ENCODE measurements around the gene RPL19.
A peak's percentile ranks its signal among the peaks of the same experiment; 100 is the strongest.

RPL19 gene

DNA sequence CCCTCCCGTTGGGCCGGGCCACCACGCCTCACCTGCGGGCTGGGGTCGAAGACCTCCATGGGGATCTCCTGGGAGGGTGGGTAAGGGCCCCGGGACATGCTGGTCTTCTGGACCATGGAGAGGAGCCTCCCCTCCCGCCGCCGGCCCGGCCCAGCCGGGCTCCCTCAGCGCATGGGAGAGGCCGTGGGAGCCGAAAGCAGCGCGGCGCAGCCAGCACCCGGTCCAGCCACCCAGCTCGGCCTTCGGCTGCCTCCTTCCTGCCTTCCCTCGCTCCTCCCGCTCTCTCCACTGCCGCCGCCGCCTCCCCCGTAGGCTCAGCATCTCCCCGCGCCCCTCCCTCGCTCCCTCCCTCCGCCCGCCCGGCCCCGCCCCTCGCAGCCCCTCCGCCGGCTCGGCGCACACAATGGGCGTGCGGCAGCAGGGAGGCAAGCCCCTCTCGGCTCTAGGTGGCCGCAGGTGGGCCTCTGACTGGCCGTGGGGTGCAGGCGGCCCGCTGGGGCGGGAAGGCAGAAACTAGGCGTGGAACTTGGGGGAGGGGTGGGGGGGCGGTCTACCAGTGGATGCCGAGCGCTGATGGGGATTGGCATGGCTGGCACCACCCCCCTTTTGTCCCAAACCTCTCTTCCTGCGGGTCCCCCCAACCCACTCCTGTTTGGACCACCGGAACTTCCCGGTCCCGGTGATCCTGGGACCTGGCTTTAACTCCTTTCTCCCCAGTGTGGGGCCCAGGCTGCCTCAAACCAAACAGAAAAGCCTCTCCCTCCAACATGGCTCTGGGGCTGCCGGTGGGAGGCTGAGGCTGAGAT lies 2.5 kb upstream of the RPL19 start, which contains the start of gene CACNB1:
Gene CACNB1 (minus strand): TSS at position 290 of the 806 bp plus-strand sequence. CDS start 174 bp downstream, at position 116.
- peak; percentile 70 for DNase-seq (ENCODE audit: low spot score)

DNA sequence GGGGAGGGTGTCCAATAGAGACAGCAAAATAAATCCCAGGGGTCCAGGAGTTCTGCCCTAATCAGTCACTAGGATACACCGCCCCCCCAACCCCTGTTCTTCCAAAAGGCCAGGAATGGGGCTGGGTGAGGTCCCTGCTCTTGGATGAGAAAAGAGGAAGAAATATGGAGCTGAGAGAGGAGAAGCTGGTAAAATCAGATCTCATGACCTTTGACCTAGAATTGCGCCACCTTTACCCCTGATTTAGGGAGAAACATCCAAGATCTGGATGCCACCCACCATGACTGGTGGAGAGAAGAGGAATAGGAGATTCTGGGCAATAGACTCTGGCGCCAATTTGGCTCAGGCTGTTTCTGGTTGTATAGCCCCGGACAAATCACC lies 1.9 kb upstream of the RPL19 start:
- no peak for DNase-seq (ENCODE audit: low spot score)

DNA sequence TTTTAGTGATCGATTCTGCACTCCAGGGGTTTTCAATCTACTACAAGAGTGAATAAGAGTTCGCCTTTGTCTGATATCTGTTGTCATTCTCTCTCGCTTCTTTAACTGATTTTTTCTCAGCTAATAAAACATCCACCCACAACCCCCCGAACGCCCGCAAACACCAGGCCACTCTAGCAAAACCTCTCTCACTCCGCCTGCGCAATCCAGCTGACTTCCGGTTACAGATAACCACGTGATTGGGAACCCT lies 338 bp upstream of the RPL19 start:
- DNase-seq (ENCODE audit: low spot score), result peak; percentile 97

DNA sequence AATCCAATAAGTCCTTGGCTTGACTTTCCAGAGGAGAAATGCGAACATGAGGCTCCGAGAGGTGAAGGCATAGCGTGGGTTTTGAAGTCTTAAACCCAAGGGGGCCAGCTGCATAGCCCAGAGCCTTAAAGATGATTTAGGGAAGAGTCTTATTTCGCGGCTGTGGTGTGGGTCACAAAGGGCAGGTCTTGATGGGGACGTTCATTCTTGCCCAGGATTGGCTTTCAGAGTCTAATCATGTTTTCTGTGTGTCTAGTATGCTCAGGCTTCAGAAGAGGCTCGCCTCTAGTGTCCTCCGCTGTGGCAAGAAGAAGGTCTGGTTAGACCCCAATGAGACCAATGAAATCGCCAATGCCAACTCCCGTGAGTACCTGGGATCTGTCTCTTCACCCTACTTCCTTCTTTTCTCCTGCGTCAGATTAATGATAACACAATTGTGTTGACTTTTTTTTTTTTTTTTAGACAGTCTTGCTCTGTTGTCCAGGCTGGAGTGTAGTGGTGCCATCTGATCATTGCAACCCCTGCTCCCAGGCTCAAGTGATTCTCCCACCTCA lies 951 bp downstream of the RPL19 start:
- peak; percentile 35 for DNase-seq (ENCODE audit: low spot score)

DNA sequence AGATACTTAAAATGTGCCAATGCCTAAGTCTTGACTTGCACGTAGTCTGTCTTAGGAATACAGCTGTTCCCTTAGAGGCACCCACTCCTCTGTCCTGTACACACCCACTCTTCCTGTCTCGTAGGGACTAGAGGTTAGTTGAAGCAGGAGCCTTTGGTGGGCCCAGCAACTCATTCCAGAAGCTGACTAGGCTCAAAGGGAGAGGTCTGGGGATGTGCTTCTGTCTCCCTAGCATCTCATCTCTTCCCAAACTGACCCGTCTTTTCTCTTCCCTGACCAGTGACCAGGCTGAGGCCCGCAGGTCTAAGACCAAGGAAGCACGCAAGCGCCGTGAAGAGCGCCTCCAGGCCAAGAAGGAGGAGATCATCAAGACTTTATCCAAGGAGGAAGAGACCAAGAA lies 4.2 kb downstream of the RPL19 start:
- DNase-seq (ENCODE audit: low spot score), result no peak

DNA sequence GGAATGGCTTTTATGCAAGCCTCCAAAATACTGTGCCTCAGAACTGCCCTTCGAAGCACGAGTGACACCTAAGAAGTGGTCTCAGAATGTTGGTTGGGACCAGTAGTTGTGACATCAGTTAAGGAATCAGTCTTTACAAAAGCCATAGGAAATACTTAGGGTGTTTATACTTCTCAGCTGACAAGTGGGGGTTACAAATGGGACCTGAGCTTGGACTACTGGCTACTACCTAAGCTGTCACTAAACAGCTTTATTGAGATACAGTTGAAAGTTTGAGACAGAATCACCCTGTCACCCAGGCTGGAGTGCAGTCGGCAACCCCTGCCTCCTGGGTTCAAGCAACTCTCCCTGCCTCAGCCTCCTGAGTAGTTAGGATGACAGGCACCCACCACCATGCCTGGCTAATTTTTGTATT lies 5.0 kb downstream of the RPL19 start:
- DNase-seq (ENCODE audit: low spot score), result peak; percentile 32

DNA sequence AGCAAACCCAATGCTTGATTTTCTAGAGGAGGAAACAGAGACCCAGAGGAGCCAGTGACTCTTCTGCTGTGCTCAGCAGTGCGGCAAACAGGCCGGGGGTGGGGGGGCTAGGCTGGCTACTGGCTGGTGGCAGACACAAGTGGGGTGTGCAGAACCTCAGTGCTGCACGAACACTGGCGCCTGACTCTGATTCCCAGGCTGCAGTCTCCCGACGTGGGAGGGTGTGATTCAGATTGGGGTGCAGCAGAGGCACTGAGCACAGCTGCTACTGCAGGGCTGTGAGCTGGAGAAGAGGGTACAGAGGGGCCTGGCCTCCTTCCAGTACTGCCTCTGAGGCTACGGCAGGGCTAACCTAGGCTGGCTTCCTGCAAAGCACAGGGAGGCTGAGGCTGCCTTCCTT lies 8.1 kb downstream of the RPL19 start:
- peak; percentile 74 for DNase-seq (ENCODE audit: low spot score)

DNA sequence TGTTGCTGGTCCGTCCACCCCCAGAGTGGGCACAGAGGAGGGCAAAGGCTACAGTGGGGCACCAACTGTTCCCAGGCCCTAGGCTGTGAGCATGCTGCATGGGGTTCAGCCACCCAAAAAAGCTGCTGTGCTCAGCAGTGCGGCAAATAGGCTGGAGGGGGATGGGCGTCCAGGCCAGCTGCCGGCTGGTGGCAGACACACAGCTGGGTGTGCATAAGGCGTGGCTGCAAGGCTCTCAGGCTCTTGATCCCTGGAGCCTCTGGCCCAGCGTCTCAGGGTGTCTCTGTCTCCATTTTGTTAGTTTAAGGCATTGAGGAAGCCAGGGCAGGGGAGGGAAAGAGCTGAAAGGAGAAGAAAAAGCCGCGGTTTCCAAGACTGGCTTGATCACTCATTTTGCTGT lies 8.8 kb downstream of the RPL19 start:
- peak; percentile 96 for DNase-seq (ENCODE audit: low spot score)

DNA sequence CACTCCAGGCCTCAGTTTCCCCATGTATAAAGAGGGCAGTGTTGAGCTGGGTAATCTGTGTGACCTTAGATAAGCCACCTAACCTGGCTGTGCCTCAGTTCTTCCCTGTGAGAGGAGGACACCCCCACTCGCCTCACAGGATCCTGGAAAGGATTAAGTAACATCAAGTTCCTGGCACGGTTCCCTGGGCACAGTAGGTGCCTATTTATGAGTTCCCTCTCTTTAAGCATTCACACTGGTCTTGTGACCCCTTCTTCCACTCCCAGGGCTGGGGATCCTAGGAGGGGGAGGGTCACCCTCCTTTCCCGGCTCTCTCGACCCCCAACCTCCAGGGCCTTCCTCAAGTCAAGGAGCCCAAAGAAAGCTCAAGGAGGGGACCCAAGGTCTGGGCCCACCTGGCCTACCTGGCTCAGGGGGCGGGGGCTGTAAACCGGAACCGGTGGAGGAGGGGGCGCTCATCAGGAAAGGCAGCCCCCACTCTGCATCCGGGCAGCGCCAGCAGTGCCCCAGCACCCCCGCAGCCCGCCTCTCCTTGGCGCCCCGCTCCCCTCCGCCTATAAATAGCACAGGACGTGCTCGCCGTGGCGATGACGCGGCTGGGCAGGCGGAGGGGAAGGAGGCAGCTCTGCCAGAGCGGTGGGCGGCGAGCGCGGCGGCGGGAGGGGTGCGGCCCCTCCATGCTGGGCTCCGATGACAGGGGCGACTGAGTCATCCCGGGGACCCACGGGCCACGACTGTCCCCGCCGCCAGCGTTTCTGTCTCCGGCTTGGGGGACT lies 9.4 kb downstream of the RPL19 start:
- DNase-seq (ENCODE audit: low spot score), result peak; percentile 52

DNA sequence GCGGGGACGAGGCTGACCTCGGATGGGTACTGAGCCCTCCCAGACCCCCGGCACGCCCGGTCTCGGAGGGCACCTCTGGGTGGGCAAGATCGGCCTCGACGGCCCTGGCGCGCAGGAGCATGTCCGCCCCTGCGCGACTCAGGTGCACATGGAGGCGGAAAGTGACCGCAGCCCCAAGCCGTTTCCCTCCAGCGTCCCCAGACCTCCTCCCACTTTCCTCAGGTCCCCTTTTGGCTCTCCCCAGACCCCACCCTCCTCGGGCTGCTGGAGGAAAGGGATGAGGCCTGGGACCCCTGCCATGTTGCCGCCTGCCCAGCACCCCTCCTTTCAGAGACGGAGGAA lies 10.0 kb downstream of the RPL19 start:
- DNase-seq (ENCODE audit: low spot score), result no peak

DNA sequence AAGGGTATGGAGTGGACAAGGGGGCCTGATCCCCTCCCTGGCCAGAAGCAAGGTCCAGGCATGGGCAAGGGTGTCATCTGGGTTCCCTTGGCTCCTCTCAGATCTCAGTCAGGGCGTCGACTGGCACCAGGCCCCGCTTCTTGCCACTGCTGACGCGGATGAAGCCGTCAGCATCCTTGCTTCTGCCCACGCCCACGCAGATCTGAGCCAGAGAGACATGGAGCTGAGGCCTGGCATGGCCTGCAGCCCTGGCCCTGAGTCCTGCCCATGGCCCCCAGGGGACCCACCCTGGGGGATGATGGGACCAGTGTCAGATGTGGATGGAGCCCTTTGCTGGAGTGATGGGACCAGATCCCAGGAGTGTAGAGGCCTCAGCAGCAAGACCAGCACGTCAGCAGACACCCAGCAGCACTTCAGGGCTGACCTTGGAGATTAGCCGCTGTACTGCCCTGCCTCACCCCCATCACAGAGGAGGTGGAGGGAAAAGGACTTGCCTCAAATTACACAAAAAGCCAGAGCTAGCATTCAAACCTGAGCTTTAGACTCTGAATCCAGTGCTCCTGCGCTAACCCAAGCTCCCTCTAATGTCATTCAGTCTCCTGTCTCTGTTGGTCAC lies 12.2 kb downstream of the RPL19 start:
- no peak for DNase-seq (ENCODE audit: low spot score)

DNA sequence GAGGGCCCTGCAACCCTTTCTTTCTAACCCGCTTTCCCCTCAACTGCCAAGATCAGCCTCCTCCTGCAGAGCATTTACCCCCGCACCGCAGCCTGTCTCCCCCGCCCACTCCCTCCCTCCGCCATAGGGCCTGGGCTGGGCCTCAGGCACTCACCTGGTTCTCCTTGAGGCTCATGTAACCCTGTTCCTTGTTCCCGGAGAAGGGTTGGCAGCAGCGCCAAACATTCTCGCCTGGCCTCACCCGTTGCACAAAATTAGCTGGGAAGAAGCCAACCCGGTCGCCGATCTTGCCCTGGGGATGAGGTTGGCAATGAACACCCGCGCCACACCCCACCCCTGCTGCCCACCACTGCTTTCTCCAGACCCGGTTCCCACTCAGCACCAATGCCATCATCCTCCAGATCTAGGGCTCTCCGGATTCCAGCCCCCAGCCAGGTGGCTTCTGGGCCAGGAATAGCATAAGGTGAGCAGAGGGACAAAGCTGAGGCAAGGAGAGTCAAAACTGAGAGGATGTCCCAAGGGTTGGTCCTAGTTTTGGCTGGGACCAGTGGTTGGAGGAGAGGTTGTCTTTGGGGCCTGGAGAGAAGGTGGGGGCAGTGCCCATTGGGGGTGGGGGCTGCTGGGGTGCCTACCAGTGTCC lies 12.9 kb downstream of the RPL19 start:
- DNase-seq (ENCODE audit: low spot score), result no peak

DNA sequence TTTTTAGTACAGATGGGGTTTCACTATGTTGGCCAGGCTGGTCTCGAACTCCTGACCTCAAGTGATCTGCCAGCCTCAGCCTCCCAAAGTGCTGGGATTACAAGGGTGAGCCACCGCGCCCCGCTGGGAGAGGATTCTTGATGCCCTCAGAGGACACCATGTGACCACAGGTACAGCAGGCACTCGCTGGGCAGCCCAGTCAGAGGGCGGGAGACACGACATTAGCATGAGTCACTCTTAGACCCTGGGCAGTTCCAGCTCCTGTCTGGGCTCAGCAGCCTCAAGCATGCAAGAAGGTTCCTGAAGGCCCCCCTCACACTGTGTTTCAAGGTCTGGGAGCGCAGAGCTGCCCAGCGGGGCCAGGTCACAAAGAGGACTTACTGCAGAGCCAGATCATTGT lies 13.8 kb downstream of the RPL19 start:
- DNase-seq (ENCODE audit: low spot score), result no peak

DNA sequence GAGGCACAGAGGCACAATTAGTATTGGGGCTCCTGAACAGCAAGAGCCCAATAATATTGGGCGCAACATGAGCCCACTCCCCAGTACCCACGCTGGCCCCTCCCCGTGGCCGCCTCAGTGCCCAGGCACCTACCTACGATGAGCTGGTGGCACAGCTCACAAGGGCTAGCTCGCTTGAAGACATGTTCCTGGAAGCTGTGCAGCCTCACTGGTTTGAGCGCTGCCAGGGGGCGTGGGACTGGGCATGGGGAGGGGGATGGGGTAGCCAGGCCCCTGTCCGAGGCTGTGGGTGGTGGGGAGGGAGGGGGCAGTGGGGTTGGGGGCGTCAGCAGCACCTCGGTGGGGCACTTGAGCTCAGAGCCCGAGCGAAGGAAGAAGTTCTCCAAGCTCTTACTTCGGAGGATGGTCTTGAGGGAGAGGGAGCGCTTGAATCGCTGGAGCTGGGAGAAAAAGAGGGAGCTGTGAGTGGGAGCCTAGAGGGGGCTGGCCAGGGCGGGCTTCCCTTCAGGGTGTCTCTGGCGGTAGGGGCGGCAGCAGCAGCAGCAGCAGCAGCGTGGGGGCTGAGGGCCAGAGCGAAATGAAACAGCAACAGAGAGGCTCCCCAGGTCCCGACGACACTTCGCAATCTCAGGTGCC lies 17.8 kb downstream of the RPL19 start:
- no peak for DNase-seq (ENCODE audit: low spot score)

DNA sequence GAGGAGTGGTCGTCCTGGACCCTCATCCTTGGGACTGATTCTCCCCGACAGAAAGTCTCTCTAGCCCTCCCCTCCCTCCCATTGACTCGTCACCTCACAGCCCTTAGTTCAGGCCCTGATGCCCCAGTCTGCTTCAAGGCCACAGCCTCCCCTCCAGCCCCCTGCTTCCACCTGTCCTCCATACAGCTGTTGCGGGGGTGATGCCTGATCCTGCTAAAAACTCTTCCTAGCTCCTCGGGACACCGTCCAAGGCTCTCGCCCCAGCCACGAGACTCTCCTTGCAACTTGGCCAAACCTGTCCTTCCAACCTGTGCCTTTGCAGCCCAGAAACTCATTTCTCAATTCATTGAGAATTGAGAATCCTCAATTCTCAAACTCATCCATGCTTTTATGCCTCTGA lies 18.8 kb downstream of the RPL19 start:
- DNase-seq (ENCODE audit: low spot score), result no peak

DNA sequence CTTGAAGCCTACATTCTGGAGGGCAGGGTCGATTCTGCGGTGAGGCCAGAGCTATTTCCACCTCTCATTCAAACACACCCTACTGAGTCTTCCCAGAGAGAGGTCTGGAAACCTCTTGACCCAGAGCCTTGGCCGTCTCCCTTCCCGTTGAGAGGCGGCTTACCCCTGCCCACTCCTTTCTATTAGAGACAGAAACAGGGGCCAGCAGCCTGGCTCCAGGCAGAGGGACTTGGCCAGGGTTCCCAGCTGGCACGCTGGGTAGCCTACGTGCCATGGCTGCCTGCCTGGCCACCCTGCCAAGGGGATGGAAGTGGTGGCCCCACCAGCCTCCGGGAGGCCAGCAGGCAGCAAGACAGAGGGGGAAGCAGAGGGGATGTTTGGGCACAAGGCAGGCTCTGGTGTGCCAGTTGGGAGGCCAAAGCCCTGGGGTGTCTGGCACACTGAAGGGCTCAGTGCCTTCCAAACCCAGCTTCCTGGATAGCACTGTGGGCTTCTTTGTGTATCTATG lies 19.6 kb downstream of the RPL19 start:
- DNase-seq (ENCODE audit: low spot score), result no peak

DNA sequence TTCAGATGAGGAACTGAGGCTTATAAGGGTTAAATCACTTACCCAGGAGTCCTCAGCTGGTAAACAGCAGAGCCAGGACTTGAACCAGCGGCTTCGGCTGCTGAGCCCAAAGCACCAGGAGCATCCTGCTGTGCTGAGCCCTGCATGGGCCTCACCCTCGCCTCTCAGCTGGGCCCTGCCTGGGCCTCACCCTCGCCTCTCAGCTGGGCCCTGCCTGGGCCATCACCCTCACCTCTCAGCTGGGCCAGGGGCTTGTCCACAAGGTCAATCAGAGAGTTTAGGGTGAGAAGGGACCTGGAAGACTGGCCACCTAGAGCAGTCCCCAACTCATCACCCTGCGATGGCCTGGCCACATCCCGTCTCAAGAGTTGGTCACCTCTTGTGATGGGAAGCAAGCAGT lies 21.5 kb downstream of the RPL19 start:
- DNase-seq (ENCODE audit: low spot score), result no peak

DNA sequence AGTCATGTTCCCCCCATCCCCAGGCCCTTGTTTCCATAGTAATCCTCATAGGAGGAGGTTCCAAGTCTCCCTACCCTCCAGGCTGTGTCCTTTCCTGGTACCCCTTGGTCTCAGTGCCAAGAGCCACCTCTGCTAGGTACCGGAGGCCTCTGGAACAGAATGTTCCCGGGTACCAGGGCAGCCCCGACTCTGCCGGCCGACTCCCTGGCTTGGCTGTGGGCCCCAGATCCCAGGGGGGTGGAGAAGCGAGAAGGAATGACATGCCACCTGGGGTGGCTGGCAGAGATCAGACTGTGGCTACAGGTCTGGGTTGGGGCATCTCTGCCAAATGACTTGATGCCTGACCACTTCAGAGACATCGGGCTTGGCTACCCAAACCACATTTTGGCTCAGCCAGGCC lies 22.1 kb downstream of the RPL19 start:
- DNase-seq (ENCODE audit: low spot score), result no peak

DNA sequence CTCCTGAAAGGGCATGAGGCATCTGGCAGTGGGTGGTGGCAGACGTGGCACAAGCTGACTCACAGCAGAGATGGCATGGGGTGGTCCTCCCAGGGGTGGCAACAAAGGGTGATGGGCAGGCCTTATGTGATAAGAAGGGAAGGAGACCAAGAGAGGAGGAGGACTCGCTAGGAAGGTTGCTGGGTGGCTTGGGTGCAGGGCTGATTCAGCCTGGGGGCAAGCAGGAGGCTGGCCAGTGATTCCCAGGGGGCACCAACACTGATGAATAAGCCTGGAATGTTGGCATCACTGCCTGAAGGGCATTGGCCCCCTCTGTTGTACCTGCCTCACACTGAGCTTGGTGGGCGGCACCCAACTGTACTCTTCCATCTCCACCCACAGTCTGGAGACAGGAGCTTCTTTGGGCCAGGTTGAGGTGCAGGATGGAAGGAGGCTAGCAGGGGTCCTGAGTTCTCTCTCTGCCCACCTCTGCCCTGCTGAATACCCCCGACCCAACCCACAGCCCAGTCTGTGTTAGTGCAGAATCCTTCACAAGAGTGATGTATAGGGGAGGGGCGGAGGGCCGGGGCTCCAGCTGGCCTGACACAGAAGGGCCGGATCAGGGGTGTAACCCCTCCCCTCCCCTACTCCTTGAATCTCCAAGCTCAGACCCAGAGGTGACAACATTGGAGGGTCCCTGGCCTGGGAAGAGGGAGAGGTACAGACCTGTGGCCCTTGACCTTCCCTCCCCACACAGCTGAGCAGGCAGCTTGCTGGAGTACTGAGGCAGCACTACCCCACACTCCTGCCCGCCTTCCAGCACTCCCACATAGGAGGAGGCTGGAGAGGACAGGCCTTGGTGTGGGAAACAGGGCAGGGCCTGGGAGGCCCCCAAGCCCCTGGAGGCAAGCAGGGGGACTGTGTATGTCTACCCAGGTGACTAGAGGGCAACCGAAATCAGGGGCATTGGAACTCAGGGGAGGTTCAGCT lies 23.1 kb downstream of the RPL19 start:
- no peak for DNase-seq (ENCODE audit: low spot score)

DNA sequence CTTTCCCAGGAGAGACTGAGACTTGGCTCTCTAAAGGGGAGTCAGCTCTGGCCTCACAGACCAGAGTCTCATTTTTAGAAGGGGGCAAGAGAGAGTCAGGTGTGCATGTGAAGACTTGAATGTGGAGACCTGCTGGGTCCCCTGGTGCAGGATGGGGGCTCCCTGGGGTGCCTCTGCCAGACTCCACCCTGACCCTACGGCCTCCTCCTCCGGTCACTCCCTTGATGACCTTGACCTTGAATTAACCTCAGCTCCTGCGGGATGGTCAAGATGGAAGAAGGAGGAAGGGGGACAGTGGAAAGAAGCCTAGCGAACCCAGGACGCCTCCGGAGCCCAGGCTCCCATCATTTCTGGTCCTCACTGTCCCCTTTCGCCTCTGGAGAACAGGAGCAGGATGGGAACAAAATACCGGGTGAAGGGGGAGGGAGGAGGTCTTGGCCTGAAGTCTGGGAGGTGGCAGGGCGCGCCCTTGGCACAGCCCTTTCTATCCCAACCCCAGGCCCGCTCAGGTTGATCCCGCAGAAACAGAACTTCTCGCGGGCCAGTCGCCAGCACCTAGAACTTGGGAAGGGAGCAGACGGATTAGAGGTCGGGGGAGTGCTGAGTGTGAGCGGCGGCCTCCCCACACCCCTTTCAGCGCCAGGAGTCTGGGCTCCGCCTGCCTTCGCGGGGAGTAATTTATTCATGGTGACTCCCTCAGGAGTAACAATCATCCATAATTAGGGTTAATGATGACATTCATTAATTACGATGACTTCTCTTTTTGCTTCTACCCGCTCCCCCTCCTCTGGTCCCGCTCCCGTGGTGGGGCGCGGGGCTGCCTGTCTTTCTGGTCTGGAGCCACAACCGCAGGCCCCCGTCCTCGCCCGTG lies 24.1 kb downstream of the RPL19 start:
- no peak for DNase-seq (ENCODE audit: low spot score)
